Omental fat pad (tissue), 4 donors: ENCODE measurements around the gene IGFL4. TPM values are rescaled to one million over a fixed set of nuclear protein-coding genes. Genes with fewer than 3 reads are reported as not detected.

ENCODE experiments used
- ATAC-seq: fragments of 150-250 bp; one replicate; pipeline ENCODE4 v1.9.1; 2016; ENCODE audit warnings: mild to moderate bottlenecking, moderate library complexity; ENCODE audit not compliant: low FRiP score
- DNase-seq: peaks from one replicate; pipeline ENCODE4 v3.0.0-alpha.2; 2019; ENCODE audit warnings: low spot score
- total RNA-seq, 4 donors: library from RNA; depleted of rRNA; stranded (reverse); fragments of >200 nt; gene quantifications; one replicate each; pipeline ENCODE4 v1.1.0, GENCODE V29; 2016
- TF ChIP-seq, protein P1 (sequence below), 3 donors: fragments of 450-650 bp; IDR thresholded peaks; one replicate each; pipeline ENCODE4 v1.5.1; 2016 to 2017; ENCODE audit warnings: antibody characterized with exemption in 3 of 3, mild to moderate bottlenecking in 3 of 3, moderate library complexity in 2 of 3

The IGFL4 gene
- total RNA-seq, 4 donors from 2014 or later: not detected

DNA sequence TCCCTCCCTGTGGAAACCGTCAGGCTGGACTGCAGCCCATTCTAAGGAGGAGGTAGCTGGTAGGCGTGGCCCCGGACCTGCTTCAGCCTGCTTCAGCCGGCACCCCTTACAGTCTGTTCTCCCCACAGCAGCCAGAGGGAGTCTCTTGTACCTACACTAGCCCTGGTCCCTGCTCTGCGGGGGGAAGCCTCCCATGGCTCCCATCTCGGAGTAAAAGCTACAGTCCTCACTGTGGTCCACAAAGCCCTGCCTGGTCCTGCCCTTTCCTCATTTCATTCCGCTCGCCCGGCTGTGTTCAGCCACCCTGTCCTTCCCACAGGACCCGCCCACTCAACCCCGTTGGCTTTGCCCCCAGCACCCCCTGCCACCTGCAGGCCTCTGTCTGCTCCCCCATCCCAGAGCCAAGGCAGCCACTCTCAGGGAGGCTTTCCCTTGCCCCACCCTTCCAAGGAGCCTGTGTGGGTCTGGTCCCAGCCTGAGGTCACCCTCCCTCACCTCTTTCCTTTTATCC lies 19.2 kb downstream of the IGFL4 start:
- TF ChIP-seq, protein P1, sequence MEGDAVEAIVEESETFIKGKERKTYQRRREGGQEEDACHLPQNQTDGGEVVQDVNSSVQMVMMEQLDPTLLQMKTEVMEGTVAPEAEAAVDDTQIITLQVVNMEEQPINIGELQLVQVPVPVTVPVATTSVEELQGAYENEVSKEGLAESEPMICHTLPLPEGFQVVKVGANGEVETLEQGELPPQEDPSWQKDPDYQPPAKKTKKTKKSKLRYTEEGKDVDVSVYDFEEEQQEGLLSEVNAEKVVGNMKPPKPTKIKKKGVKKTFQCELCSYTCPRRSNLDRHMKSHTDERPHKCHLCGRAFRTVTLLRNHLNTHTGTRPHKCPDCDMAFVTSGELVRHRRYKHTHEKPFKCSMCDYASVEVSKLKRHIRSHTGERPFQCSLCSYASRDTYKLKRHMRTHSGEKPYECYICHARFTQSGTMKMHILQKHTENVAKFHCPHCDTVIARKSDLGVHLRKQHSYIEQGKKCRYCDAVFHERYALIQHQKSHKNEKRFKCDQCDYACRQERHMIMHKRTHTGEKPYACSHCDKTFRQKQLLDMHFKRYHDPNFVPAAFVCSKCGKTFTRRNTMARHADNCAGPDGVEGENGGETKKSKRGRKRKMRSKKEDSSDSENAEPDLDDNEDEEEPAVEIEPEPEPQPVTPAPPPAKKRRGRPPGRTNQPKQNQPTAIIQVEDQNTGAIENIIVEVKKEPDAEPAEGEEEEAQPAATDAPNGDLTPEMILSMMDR (IDR thresholded peaks at IDR 0.05): no peak
- ATAC-seq: no peak
- no peak for DNase-seq

DNA sequence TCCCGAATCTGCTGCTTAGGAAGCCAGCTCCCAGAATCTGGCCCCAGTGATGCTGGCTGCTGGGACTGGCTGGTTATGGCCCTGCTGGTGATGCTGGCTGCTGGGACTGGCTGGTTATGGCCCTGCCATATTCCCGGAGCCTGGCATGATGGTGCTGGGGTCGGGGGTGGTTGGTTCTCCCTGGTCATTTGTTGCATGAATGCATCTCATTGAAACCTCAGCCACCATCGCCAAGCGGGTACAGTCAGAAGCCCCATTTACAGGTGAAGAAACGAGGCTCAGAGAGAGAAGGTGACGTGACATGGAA lies 20.0 kb downstream of the IGFL4 start:
- no peak for ATAC-seq
- TF ChIP-seq, protein P1 (IDR thresholded peaks at IDR 0.05): no peak
- no peak for DNase-seq

DNA sequence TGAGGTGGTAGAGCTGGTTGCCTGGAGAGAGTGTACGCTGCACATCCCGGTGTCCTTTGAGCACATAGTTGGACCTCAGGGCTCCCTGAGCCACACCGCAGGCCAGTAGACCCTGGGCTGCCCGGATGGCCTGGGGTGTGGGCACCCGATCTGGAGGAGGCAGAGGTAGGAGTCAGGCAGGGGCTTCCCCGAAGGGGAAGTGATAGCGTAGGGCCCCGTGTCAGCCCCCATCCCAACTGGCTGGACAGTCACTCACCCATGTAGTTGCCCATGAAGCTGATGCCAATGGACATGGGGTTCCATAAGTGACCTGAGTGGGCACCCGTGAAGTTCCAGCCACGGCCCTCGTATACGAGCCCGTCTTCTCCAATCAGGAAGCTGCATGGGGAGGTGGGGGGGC lies 21.5 kb downstream of the IGFL4 start:
- no peak for ATAC-seq
- DNase-seq: no peak
- TF ChIP-seq, protein P1 (IDR thresholded peaks at IDR 0.05): no peak

DNA sequence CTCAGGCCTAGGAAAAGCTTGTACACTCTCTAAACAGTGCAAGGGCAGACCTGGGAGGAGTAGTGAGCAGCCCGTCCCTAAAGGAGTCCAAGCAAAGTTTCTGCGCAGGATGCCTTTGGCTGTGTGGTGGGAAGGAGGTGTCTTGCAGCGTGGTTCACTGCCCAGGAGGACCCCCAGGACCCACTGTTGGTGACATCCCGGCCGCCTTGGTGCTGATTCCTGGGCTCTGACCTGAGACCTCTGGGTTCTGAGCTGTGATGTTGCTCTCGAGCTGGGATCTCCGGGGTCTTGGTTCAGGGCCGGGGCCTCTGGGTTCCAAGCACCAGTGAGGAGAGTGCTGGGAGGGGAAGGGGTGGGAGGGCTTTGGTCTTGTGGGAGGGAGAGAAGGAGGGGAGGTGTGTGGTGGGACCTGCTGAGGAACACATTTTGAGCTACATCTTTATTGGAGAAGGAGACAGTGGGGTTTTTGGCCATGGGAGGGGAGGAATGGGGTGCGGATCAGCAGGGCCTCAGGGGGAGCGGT lies 22.0 kb downstream of the IGFL4 start:
- DNase-seq (no peak), ATAC-seq (no peak)
- TF ChIP-seq, protein P1 (IDR thresholded peaks at IDR 0.05): no peak

DNA sequence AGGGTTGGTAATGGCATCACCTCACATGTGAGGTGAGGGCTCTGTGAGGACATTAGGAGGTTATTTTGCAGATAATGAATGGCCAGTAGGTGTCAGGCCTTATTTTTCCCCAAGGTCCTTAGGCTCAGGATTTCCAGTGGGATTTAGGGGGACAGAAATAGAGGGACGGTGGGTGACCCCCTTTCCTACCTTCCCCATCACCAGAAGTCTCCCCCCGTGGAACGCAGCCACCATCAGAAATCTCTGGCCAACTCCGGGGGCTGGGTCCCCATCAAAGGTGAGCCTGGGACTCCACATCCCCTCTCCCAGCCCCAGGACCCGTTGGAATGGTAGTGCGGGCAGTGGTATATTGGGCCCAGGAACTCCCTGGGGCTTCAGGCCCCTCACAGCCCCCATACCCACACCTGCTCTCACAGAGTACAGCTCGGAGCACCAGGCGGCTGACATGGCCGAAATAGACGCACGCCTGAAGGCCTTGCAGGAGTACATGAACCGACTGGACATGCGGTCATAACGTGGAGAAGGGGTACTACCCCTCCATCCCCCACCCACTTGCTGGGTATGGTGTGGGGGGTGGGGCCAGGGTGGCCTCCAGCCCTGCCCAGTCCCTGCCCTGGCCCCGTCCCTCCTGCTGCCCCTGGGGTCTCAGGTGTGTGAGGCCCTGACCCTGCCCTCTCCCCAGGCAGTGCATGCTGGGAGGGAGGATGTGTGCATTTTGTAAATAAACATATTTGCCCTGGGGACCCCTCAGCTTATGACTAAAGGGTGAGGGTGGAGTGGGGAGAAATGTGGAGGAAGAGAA lies 22.7 kb downstream of the IGFL4 start:
- DNase-seq (no peak), ATAC-seq (no peak)
- TF ChIP-seq, protein P1 (IDR thresholded peaks at IDR 0.05): no peak

DNA sequence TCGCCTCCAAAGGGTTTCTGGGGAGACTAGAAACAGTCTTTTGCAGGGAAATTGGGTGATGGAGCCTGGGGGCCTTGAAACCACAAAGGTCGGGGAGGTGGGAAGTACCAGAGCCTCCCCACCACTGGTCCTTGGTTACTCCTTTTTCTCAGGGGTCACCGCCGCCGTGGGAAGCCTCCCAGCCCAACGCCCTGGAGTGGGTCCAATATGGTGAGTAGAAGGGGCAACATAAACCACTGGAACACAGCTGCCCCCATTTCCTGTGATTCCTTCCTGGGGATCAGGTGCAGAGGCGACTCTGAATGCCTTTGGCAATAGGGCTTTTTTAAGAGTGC lies 23.7 kb downstream of the IGFL4 start:
- TF ChIP-seq, protein P1 (IDR thresholded peaks at IDR 0.05): no peak
- ATAC-seq: no peak
- no peak for DNase-seq
